AG10803 (cell line): ENCODE results near the gene JAKMIP2.

ENCODE experiments used
- DNase-seq: peaks from one replicate; pipeline ENCODE4 v3.0.0; 2010; ENCODE audit warnings: low read depth
- H3K4me3 ChIP-seq: 2 replicates; pipeline ENCODE4 v1.5.1; 2011; ENCODE audit warnings: mild to moderate bottlenecking, low read length, control low read depth
- CTCF ChIP-seq: conservative IDR thresholded peaks from 2 replicates; pipeline ENCODE4 v1.5.1; 2011; ENCODE audit warnings: mild to moderate bottlenecking, low read length, control low read depth, inconsistent platforms

JAKMIP2 gene

DNA sequence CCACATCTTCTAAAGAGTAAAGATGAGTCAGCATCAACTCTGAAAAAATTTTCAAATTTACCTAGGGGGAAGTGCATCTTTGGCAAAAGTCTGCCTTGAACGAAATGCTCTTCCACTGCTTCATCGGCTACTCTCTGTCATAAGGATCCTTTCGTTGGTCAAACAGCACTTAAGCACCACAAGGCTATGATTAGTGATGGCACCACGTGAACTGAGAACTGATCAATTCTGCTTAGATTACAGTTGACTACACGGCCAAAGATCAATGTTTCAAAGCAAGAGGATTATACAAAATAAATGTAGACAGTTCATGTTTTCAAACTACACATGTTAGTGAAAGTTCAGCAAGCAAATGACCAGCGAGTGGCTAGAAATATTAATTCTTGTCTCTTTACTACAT lies 9.4 kb downstream of the JAKMIP2 start:
- no peak for DNase-seq
- H3K4me3 ChIP-seq = no peak overlapping the region
- TF ChIP-seq CTCF = no peak

DNA sequence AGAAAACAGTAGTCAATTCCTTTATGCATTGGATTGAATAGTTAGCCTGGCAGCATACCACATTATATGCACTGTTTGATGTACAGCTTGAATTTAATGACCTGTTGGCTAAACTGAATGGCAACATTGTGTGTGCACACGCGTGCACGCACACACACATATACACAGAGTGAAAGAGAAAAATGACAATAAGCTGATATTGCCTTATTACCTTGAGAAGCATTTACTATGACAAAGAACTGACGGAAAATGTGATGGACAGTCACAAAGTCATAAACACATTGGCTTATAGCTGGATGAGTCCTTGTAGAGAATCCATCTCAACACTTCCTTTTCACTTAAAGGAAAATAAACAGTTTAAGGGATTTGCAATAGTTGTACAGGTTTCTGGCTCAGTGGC lies 15.5 kb downstream of the JAKMIP2 start:
- TF ChIP-seq CTCF = no peak

GRCh38 chr5:147763791-147764525 lies 18.6 kb downstream of the JAKMIP2 start:
- peak; percentile 61 for DNase-seq
- no peak overlapping the region for H3K4me3 ChIP-seq
- TF ChIP-seq CTCF = no peak

More for the DNA sequence above, 15.5 kb downstream of the JAKMIP2 start:
- no peak for DNase-seq
- no peak overlapping the region for H3K4me3 ChIP-seq

GRCh38 chr5:147760086-147760875 lies 22.2 kb downstream of the JAKMIP2 start:
- no peak overlapping the region for H3K4me3 ChIP-seq
- no peak for DNase-seq
- no peak for TF ChIP-seq CTCF

GRCh38 chr5:147759441-147759840 lies 23.1 kb downstream of the JAKMIP2 start:
- no peak for TF ChIP-seq CTCF
- H3K4me3 ChIP-seq = no peak overlapping the region
- DNase-seq = no peak

- TF ChIP-seq CTCF = no peak
- H3K4me3 ChIP-seq = no peak overlapping the region
- DNase-seq = no peak
These were observed 26.0 kb downstream of the JAKMIP2 start for GRCh38 chr5:147756566-147756965.
